ENCODE measurements around the gene ARPC1A.
A peak's percentile ranks its signal among the peaks of the same experiment; 100 is the strongest.
"Not testable (repeated sequence)": the region's sequence is repeated elsewhere in the genome, so short reads cannot be mapped to it uniquely, and the experiment has no call there.

ARPC1A gene

GRCh38 chr7:99325592-99326407, at the start of gene ARPC1A:
Gene ARPC1A (plus strand): TSS chr7:99325898. CDS start chr7:99333354, 7,456 bp downstream.
- DNase-seq (ENCODE audit: low spot score), result peak; percentile 92

- DNase-seq (ENCODE audit: low spot score), result no peak
Measured at GRCh38 chr7:99278180-99278579, 47.5 kb upstream of the ARPC1A start.

GRCh38 chr7:99284165-99284564, 41.5 kb upstream of the ARPC1A start:
- not testable (repeated sequence) for DNase-seq (ENCODE audit: low spot score)

- DNase-seq (ENCODE audit: low spot score), result no peak
Measured at GRCh38 chr7:99287779-99288534, 37.7 kb upstream of the ARPC1A start.

GRCh38 chr7:99289185-99289584, 36.5 kb upstream of the ARPC1A start:
- DNase-seq (ENCODE audit: low spot score), result no peak

GRCh38 chr7:99290148-99290547, 35.5 kb upstream of the ARPC1A start:
- not testable (repeated sequence) for DNase-seq (ENCODE audit: low spot score)

- DNase-seq (ENCODE audit: low spot score), result no peak
Measured at GRCh38 chr7:99290980-99291607, 34.6 kb upstream of the ARPC1A start.

GRCh38 chr7:99292127-99292526, 33.6 kb upstream of the ARPC1A start:
- no peak for DNase-seq (ENCODE audit: low spot score)

- no peak for DNase-seq (ENCODE audit: low spot score)
Measured at GRCh38 chr7:99293167-99293566, 32.5 kb upstream of the ARPC1A start.

- DNase-seq (ENCODE audit: low spot score), result no peak
Measured at GRCh38 chr7:99293650-99294049, 32.0 kb upstream of the ARPC1A start.

GRCh38 chr7:99296471-99296870, 29.2 kb upstream of the ARPC1A start:
- no peak for DNase-seq (ENCODE audit: low spot score)

- no peak for DNase-seq (ENCODE audit: low spot score)
Measured at GRCh38 chr7:99301496-99301895, 24.2 kb upstream of the ARPC1A start.

- DNase-seq (ENCODE audit: low spot score), result no peak
Measured at GRCh38 chr7:99305473-99306260, 20.0 kb upstream of the ARPC1A start.

- DNase-seq (ENCODE audit: low spot score), result no peak
Measured at GRCh38 chr7:99308461-99309074, 17.1 kb upstream of the ARPC1A start.

GRCh38 chr7:99309111-99309510, 16.6 kb upstream of the ARPC1A start:
- DNase-seq (ENCODE audit: low spot score), result no peak

- no peak for DNase-seq (ENCODE audit: low spot score)
Measured at GRCh38 chr7:99310004-99310403, 15.7 kb upstream of the ARPC1A start.

GRCh38 chr7:99311702-99312101, 14.0 kb upstream of the ARPC1A start:
- no peak for DNase-seq (ENCODE audit: low spot score)

- peak; percentile 74 for DNase-seq (ENCODE audit: low spot score)
Measured at GRCh38 chr7:99312316-99313203, 13.1 kb upstream of the ARPC1A start.

- DNase-seq (ENCODE audit: low spot score), result no peak
Measured at GRCh38 chr7:99313204-99313573, 12.5 kb upstream of the ARPC1A start.

- DNase-seq (ENCODE audit: low spot score), result no peak
Measured at GRCh38 chr7:99314504-99314903, 11.2 kb upstream of the ARPC1A start.

GRCh38 chr7:99320371-99320770, 5.3 kb upstream of the ARPC1A start:
- no peak for DNase-seq (ENCODE audit: low spot score)

Data from CD4-positive, alpha-beta T cell treated with Interleukin-15 for 4 hours (primary cell).